H1 (cell line): Measurements from ENCODE around the gene CORO1C. TPM values are rescaled to one million over a fixed set of nuclear protein-coding genes. Genes with fewer than 3 reads are reported as not detected.

Source experiments
- CTCF ChIA-PET: fragments of 300-600 bp; sonication (Branson Sonifier 250); formaldehyde crosslinking; loops from one replicate; lab custom pipeline; 2021; ENCODE audit not compliant: partially characterized antibody; lab: Charles Lee
- POLR2A ChIA-PET: fragments of 300-600 bp; sonication (Branson Sonifier 250); formaldehyde crosslinking; loops from one replicate; lab custom pipeline; 2021; ENCODE audit warnings: inconsistent platforms; ENCODE audit not compliant: partially characterized antibody; lab: Charles Lee
- DNase-seq, 2 experiments: peaks; one replicate each; pipeline versions ENCODE4 v3.0.0 to v3.0.0-alpha.2; 2010 to 2022; ENCODE audit warnings: low spot score in 2 of 2, low read depth in 1 of 2, mixed read lengths in 1 of 2
- FAIRE-seq: peaks from 2 replicates; lab custom pipeline; 2011; peaks lifted over from hg19 to GRCh38; lab: Jason Lieb, UNC
- H2AFZ ChIP-seq: 2 replicates; pipeline ENCODE4 v1.8.1; 2012; ENCODE audit warnings: low read length, inconsistent platforms
- H2AK5ac ChIP-seq: 2 replicates; pipeline ENCODE4 v1.6.1; 2013; ENCODE audit warnings: low read depth, low read length
- H2BK120ac ChIP-seq: replicated peaks from 2 replicates; pipeline ENCODE3; 2013; ENCODE audit warnings: low read depth, low read length, inconsistent platforms
- H2BK12ac ChIP-seq: 2 replicates; pipeline ENCODE4 v1.6.1; 2013; ENCODE audit warnings: low read depth, low read length
- H2BK15ac ChIP-seq: 2 replicates; pipeline ENCODE4 v1.6.1; 2013; ENCODE audit warnings: low read length
- H2BK20ac ChIP-seq: 2 replicates; pipeline ENCODE4 v1.6.1; 2013; ENCODE audit warnings: low read length
- H2BK5ac ChIP-seq: 2 replicates; pipeline ENCODE4 v1.6.1; 2013; ENCODE audit warnings: low read depth, low read length
- H3K14ac ChIP-seq: 2 replicates; pipeline ENCODE4 v1.6.1; 2013; ENCODE audit warnings: inconsistent platforms; ENCODE audit not compliant: insufficient read length
- H3K18ac ChIP-seq: 2 replicates; pipeline ENCODE4 v1.6.1; 2013; ENCODE audit warnings: low read length; ENCODE audit errors: extremely low read depth
- H3K23ac ChIP-seq: 2 replicates; pipeline ENCODE4 v1.6.1; 2013; ENCODE audit warnings: inconsistent platforms; ENCODE audit not compliant: insufficient read length
- H3K23me2 ChIP-seq: 2 replicates; pipeline ENCODE4 v1.6.1; 2013; ENCODE audit warnings: low read depth, low read length
- H3K27ac ChIP-seq: 2 replicates; pipeline ENCODE4 v1.6.1; 2011; ENCODE audit warnings: low read depth, low read length, inconsistent platforms
- H3K27me3 ChIP-seq, 4 experiments: replicated peaks in 1 of 4; 1 replicate in 1 of 4; 2 replicates in 3 of 4; pipeline versions ENCODE4 v1.6.1 to v1.8.1; 2011 to 2013; ENCODE audit warnings: low read length in 3 of 4, mild to moderate bottlenecking in 3 of 4, inconsistent platforms in 2 of 4, mixed read lengths in 2 of 4, moderate library complexity in 1 of 4; ENCODE audit not compliant: control insufficient read depth in 3 of 4, insufficient read depth in 3 of 4; ENCODE audit errors: extremely low read depth in 1 of 4
- H3K36me3 ChIP-seq, 4 experiments: 2 replicates each; pipeline versions ENCODE4 v1.6.1 to v1.8.1; 2011 to 2013; ENCODE audit warnings: mild to moderate bottlenecking in 4 of 4, low read length in 3 of 4, moderate library complexity in 2 of 4, control low read depth in 1 of 4, inconsistent platforms in 1 of 4; ENCODE audit not compliant: insufficient read depth in 4 of 4, control insufficient read depth in 2 of 4
- H3K4ac ChIP-seq: replicated peaks from 2 replicates; pipeline ENCODE3; 2013; ENCODE audit warnings: low read length, low read depth, mixed read lengths, inconsistent platforms; ENCODE audit not compliant: insufficient read length
- H3K4me1 ChIP-seq, 4 experiments: replicated peaks in 1 of 4; 1 replicate in 1 of 4; 2 replicates in 3 of 4; pipeline versions ENCODE4 v1.6.1 to v1.8.1; 2011 to 2013; ENCODE audit warnings: low read length in 3 of 4, inconsistent platforms in 2 of 4, mixed read lengths in 1 of 4; ENCODE audit not compliant: insufficient read depth in 4 of 4, control insufficient read depth in 3 of 4
- H3K4me2 ChIP-seq, 2 experiments: 2 replicates each; pipeline versions ENCODE4 v1.6.1 to v1.8.1; 2011 to 2013; ENCODE audit warnings: low read depth in 2 of 2, low read length in 2 of 2, control low read depth in 1 of 2, inconsistent platforms in 1 of 2, mild to moderate bottlenecking in 1 of 2; ENCODE audit not compliant: insufficient read depth in 1 of 2
- H3K4me3 ChIP-seq, 4 experiments: fragments of 200-600, 300-600 bp in 1 of 4; sonication (generic), shearing (Covaris generic), sonication (Bioruptor Twin) in 1 of 4; 2 replicates each; pipeline versions ENCODE4 v1.5.1 to v1.8.1; 2011 to 2016; ENCODE audit warnings: low read length in 4 of 4, low read depth in 3 of 4, control low read depth in 2 of 4, inconsistent platforms in 2 of 4, mild to moderate bottlenecking in 2 of 4, mixed read lengths in 1 of 4, moderate library complexity in 1 of 4; ENCODE audit not compliant: insufficient read depth in 2 of 4; ENCODE audit errors: extremely low read depth in 1 of 4
- H3K56ac ChIP-seq: replicated peaks from 2 replicates; pipeline ENCODE3; 2013; ENCODE audit warnings: low read depth, mild to moderate bottlenecking, mixed read lengths, low read length, inconsistent platforms; ENCODE audit not compliant: insufficient read length
- H3K79me1 ChIP-seq: 2 replicates; pipeline ENCODE4 v1.6.1; 2013; ENCODE audit warnings: low read depth, low read length, control low read depth
- H3K79me2 ChIP-seq, 2 experiments: 2 replicates each; pipeline versions ENCODE4 v1.6.1 to v1.8.1; 2012 to 2013; ENCODE audit warnings: low read length in 2 of 2, mild to moderate bottlenecking in 2 of 2, inconsistent platforms in 1 of 2; ENCODE audit not compliant: insufficient read depth in 2 of 2, control insufficient read depth in 1 of 2
- H3K9ac ChIP-seq, 4 experiments: replicated peaks in 1 of 4; 1 replicate in 1 of 4; 2 replicates in 3 of 4; pipeline versions ENCODE4 v1.6.1 to v1.8.1; 2011 to 2013; ENCODE audit warnings: low read depth in 3 of 4, low read length in 3 of 4, control low read depth in 2 of 4, mild to moderate bottlenecking in 2 of 4, moderate library complexity in 2 of 4, inconsistent platforms in 1 of 4; ENCODE audit errors: extremely low read depth in 1 of 4
- H3K9me3 ChIP-seq, 2 experiments: 2 replicates each; pipeline versions ENCODE4 v1.6.1 to v1.8.1; 2012 to 2013; ENCODE audit warnings: mild to moderate bottlenecking in 2 of 2, moderate library complexity in 2 of 2, control low read depth in 1 of 2, inconsistent platforms in 1 of 2, low read depth in 1 of 2, low read length in 1 of 2, mixed read lengths in 1 of 2; ENCODE audit not compliant: insufficient read depth in 2 of 2
- H4K20me1 ChIP-seq, 2 experiments: replicated peaks in 1 of 2; 2 replicates each; pipeline versions ENCODE3 to v1.8.1; 2011 to 2013; ENCODE audit warnings: inconsistent platforms in 2 of 2, low read length in 2 of 2, mild to moderate bottlenecking in 1 of 2; ENCODE audit not compliant: insufficient read depth in 2 of 2, control insufficient read depth in 1 of 2
- H4K5ac ChIP-seq: 2 replicates; pipeline ENCODE4 v1.6.1; 2013; ENCODE audit warnings: low read length, low read depth, mixed read lengths, inconsistent platforms; ENCODE audit not compliant: insufficient read length
- H4K8ac ChIP-seq: 2 replicates; pipeline ENCODE4 v1.8.0; 2013; ENCODE audit warnings: mild to moderate bottlenecking, moderate library complexity, low read length, inconsistent platforms; ENCODE audit not compliant: insufficient read depth; ENCODE audit errors: extremely low read depth
- H4K91ac ChIP-seq: replicated peaks from 2 replicates; pipeline ENCODE3; 2013; ENCODE audit warnings: low read length, mixed read lengths, inconsistent platforms; ENCODE audit not compliant: insufficient read length
- ASH2L ChIP-seq: fragments of 200-600, 300-600 bp; sonication (generic); IDR thresholded peaks from one replicate; pipeline ENCODE4 v1.7.1; 2017; ENCODE audit warnings: low read length
- BCL11A ChIP-seq, 2 experiments: IDR thresholded peaks; one replicate each; pipeline ENCODE4 v1.6.1; 2011; ENCODE audit warnings: low read depth in 2 of 2, low read length in 2 of 2, mild to moderate bottlenecking in 2 of 2
- CBX8 ChIP-seq: fragments of 300-800, 300-1000 bp; sonication (generic); IDR thresholded peaks from 2 replicates; pipeline ENCODE4 v1.7.1; 2016; ENCODE audit warnings: low read depth, low read length, borderline replicate concordance
- CTBP2 ChIP-seq: IDR thresholded peaks from 2 replicates; pipeline ENCODE4 v1.7.0; 2011; ENCODE audit warnings: borderline replicate concordance, mild to moderate bottlenecking, moderate library complexity, mixed read lengths, low read length; ENCODE audit not compliant: insufficient read depth, insufficient read length
- EP300 ChIP-seq, 2 experiments: IDR thresholded peaks; 1 replicate in 1 of 2; 2 replicates in 1 of 2; pipeline ENCODE4 v1.6.1; 2011 to 2012; ENCODE audit warnings: low read depth in 2 of 2, low read length in 2 of 2, mild to moderate bottlenecking in 2 of 2, borderline replicate concordance in 1 of 2, inconsistent platforms in 1 of 2, moderate library complexity in 1 of 2
- GABPA ChIP-seq: IDR thresholded peaks from 2 replicates; pipeline ENCODE4 v1.6.1; 2011; ENCODE audit warnings: mild to moderate bottlenecking, low read length, moderate library complexity, borderline replicate concordance; ENCODE audit not compliant: insufficient read depth
- KDM5A ChIP-seq: fragments of 200-600 bp; IDR thresholded peaks from 2 replicates; pipeline ENCODE4 v1.7.1; 2012; ENCODE audit warnings: mild to moderate bottlenecking, low read length, inconsistent platforms, mixed read lengths
- MAFK ChIP-seq: IDR thresholded peaks from 2 replicates; pipeline ENCODE4 v1.6.1; 2012; ENCODE audit warnings: low read depth, mild to moderate bottlenecking, improper control_type of control experiment, low read length
- NRF1 ChIP-seq: IDR thresholded peaks from 2 replicates; pipeline ENCODE4 v1.6.1; 2011; ENCODE audit warnings: mild to moderate bottlenecking, low read depth, low read length, improper control_type of control experiment
- SIX5 ChIP-seq: IDR thresholded peaks from 2 replicates; pipeline ENCODE4 v1.6.1; 2011; ENCODE audit warnings: mild to moderate bottlenecking, low read depth, low read length
- SP2 ChIP-seq: IDR thresholded peaks from 2 replicates; pipeline ENCODE4 v1.6.1; 2012; ENCODE audit warnings: mild to moderate bottlenecking, low read length, inconsistent platforms
- TAF1 ChIP-seq: IDR thresholded peaks from 2 replicates; pipeline ENCODE4 v1.6.1; 2011; ENCODE audit warnings: mild to moderate bottlenecking, low read depth, low read length
- TBP ChIP-seq: IDR thresholded peaks from 2 replicates; pipeline ENCODE4 v1.6.1; 2011; ENCODE audit warnings: low read depth, low read length, improper control_type of control experiment
- TEAD4 ChIP-seq: IDR thresholded peaks from 2 replicates; pipeline ENCODE4 v1.6.1; 2012; ENCODE audit warnings: low read depth, low read length, inconsistent platforms, mixed read lengths
- YY1 ChIP-seq: IDR thresholded peaks from 2 replicates; pipeline ENCODE4 v1.6.1; 2011; ENCODE audit warnings: low read depth, mild to moderate bottlenecking, low read length
- WGBS, 2 experiments: shearing (Covaris generic) in 1 of 2; methylation state at CpG; one replicate each; pipeline versions ENCODE4 v1.1.6 to v1.1.7; 2013 to 2015; ENCODE audit warnings: low lambda C conversion rate in 2 of 2, mixed read lengths in 2 of 2, inconsistent platforms in 1 of 2, low coverage in 1 of 2, missing lambda C conversion rate in 1 of 2; ENCODE audit not compliant: insufficient replicate concordance in 2 of 2, insufficient coverage in 1 of 2, insufficient read length in 1 of 2; ENCODE audit errors: extremely low coverage in 1 of 2, missing lambda C conversion rate in 1 of 2; 5-methylcytosine and 5-hydroxymethylcytosine counted together
- polyA plus RNA-seq, 7 experiments: library from polyadenylated mRNA; depleted of rRNA in 3 of 7; stranded (reverse) in 5 of 7; unstranded in 2 of 7; fragments of >200 nt in 5 of 7; fragments of 200-250 nt in 2 of 7; gene quantifications; 1 replicate in 5 of 7; 2 replicates in 1 of 7; 4 replicates in 1 of 7; pipeline versions ENCODE4 v1.2.1 to v1.2.3, GENCODE V29; 2011 to 2013; ENCODE audit warnings: missing spikeins in 2 of 7, mixed read lengths in 2 of 7
- total RNA-seq: library from RNA; stranded (reverse); fragmentation: NEBNext Ultra II Directional; extraction: Animal tissue kit (Norgen Biotek cat#: 25700); gene quantifications from 2 replicates; pipeline ENCODE4 v1.2.1, GENCODE V29; 2021

Gene CORO1C
- total and polyA plus RNA-seq, 2 of the 8 experiments (the other 6 are each of a cell fraction or from before 2014, with no cell fraction given), result 72.7 to 120 TPM

- 93% methylated on average over 5 of the region's 5 CpGs; no CpG with 5 or more reads in 1 of the 2 experiments for WGBS, 2 experiments
- H4K5ac ChIP-seq, result no peak overlapping the region
- H2AK5ac ChIP-seq, result no peak overlapping the region
- FAIRE-seq (no peak), DNase-seq (no peak)
- no peak overlapping the region for H3K27ac ChIP-seq
- H2BK5ac ChIP-seq, result no peak overlapping the region
- H3K9me3 ChIP-seq, result no peaks in the 10 kb centered on the region
- H3K14ac ChIP-seq, result no peak overlapping the region
- H2BK12ac ChIP-seq, result no peak overlapping the region
- H3K79me1 ChIP-seq, result 0 out of 2 replicates have a peak, but pooled peaks cover 2% of the 10 kb centered on the region
- H2BK15ac ChIP-seq, result no peak overlapping the region
- H3K36me3 ChIP-seq, result peaks cover 0 to 3% (median 0%) of the 10 kb centered on the region in 4 experiments; a peak in 2 of 8 replicates
- peaks cover 0 to 22% of the 10 kb centered on the region in 2 experiments; a peak in 2 of 4 replicates for H3K79me2 ChIP-seq
- no peak overlapping the region for H4K91ac ChIP-seq
- no peak overlapping the region for H2BK120ac ChIP-seq
- H3K4me2 ChIP-seq, result no peak overlapping the region
- H2BK20ac ChIP-seq, result no peak overlapping the region
- no peak overlapping the region for H2AFZ ChIP-seq
- H4K20me1 ChIP-seq, result peaks cover 0 to 2% of the 10 kb centered on the region in 2 experiments
- no peak overlapping the region for H3K4ac ChIP-seq
- no peaks in the 10 kb centered on the region for H3K4me1 ChIP-seq
- POLR2A ChIA-PET, result interaction anchor here (0.8 kb wide), 1 partner anchor 40 kb away, joined by 3 read pairs; no protein-coding TSS in a partner anchor
- CTCF ChIA-PET, result interaction anchor here (0.7 to 1.2 kb wide), 2 partner anchors 11 to 26 kb away, joined by 3 to 5 read pairs; no protein-coding TSS in a partner anchor
- no peaks in the 10 kb centered on the region for H3K27me3 ChIP-seq
- H4K8ac ChIP-seq, result no peak overlapping the region
- no peaks in the 10 kb centered on the region for H3K23me2 ChIP-seq
- H3K9ac ChIP-seq, result no peak overlapping the region
- H3K4me3 ChIP-seq, result no peak overlapping the region
- H3K18ac ChIP-seq, result no peak overlapping the region
- no peak overlapping the region for H3K23ac ChIP-seq
- H3K56ac ChIP-seq, result no peak overlapping the region
- TF ChIP-seq CBX8 (no peak), MAFK (no peak), GABPA (no peak), TAF1 (no peak), KDM5A (no peak), TBP (no peak), YY1 (no peak), SP2 (no peak), SIX5 (no peak), CTBP2 (no peak), BCL11A (IDR thresholded peaks at IDR 0.05; ENCODE audit: low read depth in 2 of 2, low read length in 2 of 2) (no peak), NRF1 (no peak), TEAD4 (no peak), EP300 (IDR thresholded peaks at IDR 0.05; ENCODE audit: borderline replicate concordance in 1 of 2, low read depth in 2 of 2, low read length in 2 of 2) (no peak), ASH2L (no peak)
These were observed 54.6 kb downstream of the CORO1C start for GRCh38 chr12:108676707-108677106.
